GM12872 (cell line): ENCODE data around the gene PIR.

Experiments used
- TF ChIP-seq, protein P1 (sequence below): IDR thresholded peaks from 3 replicates; pipeline ENCODE4 v1.5.1; 2011; ENCODE audit warnings: low read depth, mild to moderate bottlenecking, low read length, moderate library complexity; ENCODE audit not compliant: insufficient read depth

Gene PIR

DNA sequence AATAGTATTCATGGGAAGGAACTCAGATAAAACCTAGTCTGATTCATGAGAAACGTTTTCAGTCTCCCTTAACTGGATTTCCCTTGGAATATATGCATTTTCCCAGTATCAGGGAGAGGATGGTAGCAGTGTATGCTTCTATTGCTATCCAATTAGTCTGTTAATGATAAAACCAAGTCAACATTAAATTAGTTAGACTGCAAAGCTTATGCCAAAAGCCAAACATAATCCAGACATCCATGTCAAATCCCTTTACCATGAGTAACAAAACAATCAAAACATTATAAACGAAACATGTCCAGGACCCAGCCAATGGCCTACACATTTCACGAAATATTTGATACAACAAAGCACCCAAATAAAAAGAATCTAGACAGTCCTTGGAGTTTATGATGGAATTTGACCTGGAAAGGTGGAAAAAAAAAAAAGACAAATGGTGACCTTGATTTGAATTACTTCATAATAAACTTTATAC, 74.4 kb downstream of the PIR start:
- TF ChIP-seq, protein P1, sequence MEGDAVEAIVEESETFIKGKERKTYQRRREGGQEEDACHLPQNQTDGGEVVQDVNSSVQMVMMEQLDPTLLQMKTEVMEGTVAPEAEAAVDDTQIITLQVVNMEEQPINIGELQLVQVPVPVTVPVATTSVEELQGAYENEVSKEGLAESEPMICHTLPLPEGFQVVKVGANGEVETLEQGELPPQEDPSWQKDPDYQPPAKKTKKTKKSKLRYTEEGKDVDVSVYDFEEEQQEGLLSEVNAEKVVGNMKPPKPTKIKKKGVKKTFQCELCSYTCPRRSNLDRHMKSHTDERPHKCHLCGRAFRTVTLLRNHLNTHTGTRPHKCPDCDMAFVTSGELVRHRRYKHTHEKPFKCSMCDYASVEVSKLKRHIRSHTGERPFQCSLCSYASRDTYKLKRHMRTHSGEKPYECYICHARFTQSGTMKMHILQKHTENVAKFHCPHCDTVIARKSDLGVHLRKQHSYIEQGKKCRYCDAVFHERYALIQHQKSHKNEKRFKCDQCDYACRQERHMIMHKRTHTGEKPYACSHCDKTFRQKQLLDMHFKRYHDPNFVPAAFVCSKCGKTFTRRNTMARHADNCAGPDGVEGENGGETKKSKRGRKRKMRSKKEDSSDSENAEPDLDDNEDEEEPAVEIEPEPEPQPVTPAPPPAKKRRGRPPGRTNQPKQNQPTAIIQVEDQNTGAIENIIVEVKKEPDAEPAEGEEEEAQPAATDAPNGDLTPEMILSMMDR, result no peak

DNA sequence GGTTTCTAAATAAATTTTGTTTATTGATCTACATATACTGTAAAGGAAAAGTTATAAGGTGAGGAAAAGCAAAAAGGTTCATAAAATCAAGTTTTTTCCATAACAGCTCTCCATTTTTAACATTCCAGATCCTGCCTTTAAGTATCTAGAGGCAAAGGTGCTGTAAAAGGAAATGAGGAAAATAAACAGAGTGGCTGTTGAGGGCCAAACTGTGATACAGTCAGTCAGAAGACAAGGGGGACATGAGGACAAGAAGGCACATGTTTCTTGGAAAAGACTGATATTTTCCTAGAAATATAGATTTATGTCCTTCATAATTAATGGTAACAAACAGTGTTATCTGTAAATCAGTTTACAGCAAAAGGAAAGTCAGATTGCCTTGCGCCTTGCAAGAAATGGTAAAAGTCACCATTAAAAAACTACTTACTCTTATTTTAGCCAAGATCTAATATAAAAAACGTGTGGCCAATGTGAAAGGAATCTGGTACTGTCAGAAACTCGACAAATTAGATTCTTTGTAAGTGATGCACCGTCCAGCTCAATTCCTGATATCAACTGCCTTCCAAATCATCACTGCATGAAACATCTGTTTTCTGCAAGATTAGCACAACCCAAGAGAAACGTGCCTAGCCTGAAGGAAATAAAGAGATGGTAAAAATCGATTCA, 75.0 kb downstream of the PIR start:
- TF ChIP-seq, protein P1, result no peak

DNA sequence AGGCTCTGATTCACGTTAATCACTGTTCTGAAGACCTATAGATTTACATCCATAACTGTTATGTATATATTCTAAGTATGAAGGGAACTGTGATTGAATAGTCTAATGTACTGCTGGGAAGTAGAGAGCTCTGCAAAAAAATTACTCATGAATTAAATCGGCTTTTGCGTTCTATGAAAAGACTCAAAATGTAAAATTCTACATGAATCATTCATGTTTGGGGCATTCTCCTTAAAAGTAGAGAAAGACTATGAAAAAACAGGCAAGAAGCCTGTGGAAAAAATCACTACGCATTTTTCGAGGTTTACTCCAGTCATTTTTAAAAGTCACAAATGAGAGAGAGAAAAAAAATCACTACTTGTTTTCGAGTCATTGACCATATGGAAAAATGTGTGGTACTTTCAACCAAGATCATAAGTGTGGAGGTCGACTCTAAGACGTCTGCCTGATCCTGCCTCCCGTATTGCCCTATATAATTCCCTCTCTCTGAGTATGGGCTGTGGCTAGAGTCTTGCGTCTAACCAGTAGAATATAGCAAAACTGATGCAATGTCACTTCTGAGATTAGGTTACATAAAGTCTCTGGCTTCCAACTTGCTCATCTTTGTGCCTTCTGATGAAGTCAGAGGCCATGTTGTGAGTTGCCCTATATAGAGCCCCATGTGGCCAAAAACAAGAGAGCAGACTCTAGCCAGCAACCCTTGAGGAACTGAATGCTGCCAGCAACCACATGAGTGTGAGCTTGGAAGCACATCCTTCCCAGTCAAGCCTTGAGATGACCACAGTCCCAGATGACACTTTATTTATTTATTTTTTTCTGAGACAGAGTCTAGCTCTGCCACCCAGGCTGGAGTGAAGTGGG, 76.8 kb downstream of the PIR start:
- TF ChIP-seq, protein P1, result no peak

DNA sequence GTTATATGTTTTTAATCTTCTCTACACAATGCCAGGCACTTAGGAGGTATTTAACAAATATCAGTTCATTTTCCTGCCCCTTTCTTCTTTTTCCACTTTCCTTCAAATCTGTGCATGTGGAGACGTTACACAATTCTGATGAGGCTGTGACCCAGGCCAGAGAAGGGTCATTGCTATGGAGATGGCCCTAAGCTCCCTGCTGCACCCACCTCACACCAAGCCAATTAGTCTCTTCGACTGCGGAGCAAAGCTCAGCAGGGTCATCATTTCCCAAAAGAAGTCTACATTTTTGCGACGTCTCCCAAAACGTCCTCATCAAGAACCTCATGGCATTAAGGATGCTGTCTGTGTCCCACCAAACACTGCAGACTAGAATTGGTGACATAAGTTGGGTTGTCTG, 80.0 kb downstream of the PIR start:
- TF ChIP-seq, protein P1, result no peak

DNA sequence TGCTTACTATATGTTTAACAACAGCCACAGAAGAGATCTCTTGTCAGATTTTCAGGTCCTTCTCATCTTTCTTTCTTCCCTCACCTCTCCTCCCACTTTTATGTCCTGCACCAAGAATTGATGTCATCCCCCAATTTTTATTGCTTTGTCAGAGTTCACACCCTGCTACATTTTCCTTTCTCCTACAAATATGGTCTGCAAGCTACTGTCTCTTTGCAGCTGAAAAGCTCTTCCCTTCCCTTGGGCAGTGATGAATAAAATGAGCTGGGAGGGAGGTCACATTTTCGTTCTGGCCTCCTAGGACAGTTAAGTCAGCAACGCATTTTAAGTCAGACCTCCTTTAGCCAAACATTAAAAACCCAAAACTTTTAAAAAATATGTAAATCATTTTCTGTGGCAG, 82.2 kb downstream of the PIR start:
- TF ChIP-seq, protein P1, result no peak

DNA sequence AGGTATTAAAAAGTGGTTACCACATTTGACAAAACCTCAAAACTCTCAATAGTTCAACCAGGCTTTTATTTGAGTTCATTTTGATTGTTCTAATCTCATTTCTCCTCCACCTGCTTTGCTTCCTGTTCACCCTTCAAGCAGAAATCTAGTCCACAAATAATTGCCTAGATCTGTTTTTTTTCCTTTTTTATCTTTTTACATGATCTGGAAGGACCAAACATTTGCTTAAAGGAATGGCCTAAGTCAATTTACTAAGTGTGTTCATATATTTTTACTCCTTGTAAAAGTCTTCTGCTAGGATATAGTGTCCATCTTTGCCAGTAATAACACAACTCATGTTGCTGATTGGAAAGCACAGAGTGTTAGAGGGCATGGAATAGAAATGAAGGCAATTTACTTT, 82.7 kb downstream of the PIR start:
- TF ChIP-seq, protein P1, result no peak

DNA sequence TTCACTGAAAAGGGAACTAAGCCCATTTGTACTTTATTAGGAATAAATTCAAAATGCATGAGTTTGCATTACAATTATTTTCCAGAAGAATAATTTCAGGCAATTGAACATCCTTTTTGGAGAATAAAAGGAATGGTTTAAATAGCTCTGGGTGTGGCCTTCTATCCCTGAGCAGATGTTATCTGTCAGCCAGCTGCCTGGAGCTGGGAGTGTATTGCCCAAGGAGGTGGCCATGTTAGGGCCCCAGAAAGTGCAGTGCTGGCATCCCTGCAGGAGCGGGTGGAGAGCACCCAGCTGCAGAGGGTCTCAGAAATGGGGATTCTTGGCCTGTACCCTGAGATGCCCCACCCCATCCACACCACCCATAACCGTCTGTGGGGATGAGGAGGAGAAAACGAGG, 87.3 kb downstream of the PIR start:
- TF ChIP-seq, protein P1, result no peak
